ENCODE results near the gene SIVA1. TPM values are rescaled to one million over a fixed set of nuclear protein-coding genes. Genes with fewer than 3 reads are reported as not detected.

The SIVA1 gene
- polyA plus RNA-seq, 1 of the 3 experiments (the other 2 are of a cell fraction), result 137 TPM

DNA sequence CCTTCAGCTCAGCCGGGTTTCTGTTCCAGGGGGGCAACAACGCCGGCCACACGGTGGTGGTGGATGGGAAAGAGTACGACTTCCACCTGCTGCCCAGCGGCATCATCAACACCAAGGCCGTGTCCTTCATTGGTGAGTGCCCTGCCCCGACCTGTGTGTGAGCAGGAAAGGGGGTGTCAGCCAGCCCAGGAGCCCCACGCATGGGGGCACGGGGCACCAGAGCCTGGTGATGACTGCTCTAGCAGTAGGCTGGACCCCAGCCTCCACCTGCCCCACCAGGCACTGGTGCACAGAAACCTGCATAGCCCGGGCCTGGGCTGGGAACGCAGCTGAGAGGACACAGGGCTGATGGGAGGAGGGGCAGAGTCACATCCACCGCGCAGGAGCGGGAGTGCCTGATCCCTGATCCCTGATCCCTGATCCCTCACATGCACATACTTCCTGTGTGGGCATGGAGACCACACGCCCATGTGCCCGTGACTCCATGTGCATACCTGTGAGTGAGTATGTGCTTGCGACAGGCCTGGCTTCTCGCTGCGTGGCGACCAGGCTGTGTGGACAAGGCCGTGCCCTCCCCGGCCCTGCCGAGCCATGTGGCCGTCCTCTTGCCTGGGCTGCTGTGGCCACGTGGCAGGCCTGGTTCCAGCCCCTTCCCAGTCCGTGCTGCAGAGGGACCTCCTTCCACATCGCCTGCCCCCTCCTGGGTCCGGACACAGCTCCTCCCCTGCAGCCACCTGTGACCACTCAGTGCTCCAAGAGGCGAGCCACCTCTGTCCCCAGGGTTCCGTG lies 17.8 kb upstream of the SIVA1 start (continued):
- no peak for TF ChIP-seq RAD21 (IDR thresholded peaks at IDR 0.05; ENCODE audit: low read length)
- TF ChIP-seq FOXM1 (IDR thresholded peaks at IDR 0.05; ENCODE audit: low read depth), result no peak

DNA sequence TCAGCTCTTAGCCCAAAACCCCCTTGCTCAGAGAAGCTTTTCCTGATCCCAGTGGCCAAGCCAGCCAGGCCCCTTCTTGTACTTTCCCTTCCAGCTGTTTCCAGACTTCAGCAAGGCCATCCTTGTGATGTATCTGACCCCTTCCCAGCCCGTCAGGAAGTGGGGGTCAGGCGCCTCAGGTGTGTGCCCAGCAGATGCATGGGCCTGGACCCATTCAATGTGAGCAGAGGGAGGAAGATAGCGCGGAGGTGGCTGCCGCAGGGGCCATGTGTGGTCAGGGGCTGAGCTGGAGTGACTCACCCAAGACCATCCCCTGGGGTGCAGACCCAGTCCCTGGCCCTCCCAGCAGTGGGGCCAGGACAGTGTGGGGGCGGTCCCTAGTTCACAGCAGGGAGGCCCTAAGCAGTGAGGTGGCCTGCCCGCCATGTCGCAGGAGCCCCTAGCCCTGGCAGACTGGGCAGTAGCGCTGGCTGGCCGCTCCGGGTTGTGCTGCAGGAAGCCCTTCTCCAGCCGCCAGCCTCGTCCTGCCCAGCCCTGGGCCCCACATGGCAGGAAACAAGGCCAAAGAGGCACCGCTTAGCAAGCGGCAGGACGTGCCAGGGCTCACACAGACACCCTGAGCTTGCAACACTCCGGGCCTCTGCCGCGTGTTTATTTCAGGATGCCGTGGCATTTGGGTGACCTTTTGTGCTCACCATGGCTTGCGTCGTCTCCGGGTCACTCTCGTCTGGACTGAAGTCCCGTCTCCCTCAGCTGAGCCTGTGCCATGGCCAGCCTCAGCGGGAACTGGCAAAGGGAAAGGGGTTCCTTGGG lies 16.9 kb upstream of the SIVA1 start:
- H4K20me1 ChIP-seq (ENCODE audit: insufficient read depth), result no peaks in the 10 kb centered on the region
- no peak overlapping the region for H2AFZ ChIP-seq (ENCODE audit: low read depth)
- no peak overlapping the region for H3K9ac ChIP-seq
- H3K4me3 ChIP-seq (ENCODE audit: low read depth in 2 of 2, low read length in 1 of 2), result no peak overlapping the region
- ChIA-PET CTCF (interaction anchor here (0.9 to 4.4 kb wide), 6 partner anchors 12 to 90 kb away, joined by 3 to 21 read pairs (median 4); partner anchors contain the start of gene ADSS1), POLR2A (no interaction called here)
- no peaks in the 10 kb centered on the region for H3K36me3 ChIP-seq (replicated peaks in 1 of 2; ENCODE audit: control insufficient read depth in 1 of 2, insufficient read depth in 2 of 2, low read length in 1 of 2)
- H3K9me3 ChIP-seq, result no peaks in the 10 kb centered on the region
- H3K27ac ChIP-seq (ENCODE audit: low read depth in 2 of 2, low read length in 1 of 2), result peak overlapping the region in 1 of 2 experiments; percentile 16; a peak in 1 of 4 replicates
- H3F3A ChIP-seq (replicated peaks; ENCODE audit: insufficient read depth), result no peaks in the 10 kb centered on the region
- no peak overlapping the region for H3K4me2 ChIP-seq
- H3K4me1 ChIP-seq (ENCODE audit: control insufficient read depth in 1 of 2, insufficient read depth in 2 of 2, low read depth in 1 of 2, low read length in 1 of 2), result peaks cover 0 to 6% of the 10 kb centered on the region in 2 experiments; a peak in 1 of 4 replicates
- TF ChIP-seq SMC3 (IDR thresholded peaks at IDR 0.05; ENCODE audit: low read depth, low read length) (no peak), TAF1 (IDR thresholded peaks at IDR 0.05; ENCODE audit: borderline replicate concordance, low read depth, low read length) (no peak), RFX5 (IDR thresholded peaks at IDR 0.05; ENCODE audit: low read length) (no peak)
- TF ChIP-seq, protein P1, sequence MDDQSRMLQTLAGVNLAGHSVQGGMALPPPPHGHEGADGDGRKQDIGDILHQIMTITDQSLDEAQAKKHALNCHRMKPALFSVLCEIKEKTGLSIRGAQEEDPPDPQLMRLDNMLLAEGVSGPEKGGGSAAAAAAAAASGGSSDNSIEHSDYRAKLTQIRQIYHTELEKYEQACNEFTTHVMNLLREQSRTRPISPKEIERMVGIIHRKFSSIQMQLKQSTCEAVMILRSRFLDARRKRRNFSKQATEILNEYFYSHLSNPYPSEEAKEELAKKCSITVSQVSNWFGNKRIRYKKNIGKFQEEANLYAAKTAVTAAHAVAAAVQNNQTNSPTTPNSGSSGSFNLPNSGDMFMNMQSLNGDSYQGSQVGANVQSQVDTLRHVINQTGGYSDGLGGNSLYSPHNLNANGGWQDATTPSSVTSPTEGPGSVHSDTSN (IDR thresholded peaks at IDR 0.05), result no peak
- H3K27me3 ChIP-seq (ENCODE audit: insufficient read depth), result no peaks in the 10 kb centered on the region
- peak; percentile 60 for DNase-seq
- H3K79me2 ChIP-seq (ENCODE audit: insufficient read depth), result no peaks in the 10 kb centered on the region
- no peaks in the 10 kb centered on the region for H3K9me2 ChIP-seq
- 85% methylated on average over 7 of the region's 26 CpGs for WGBS (ENCODE audit: low lambda C conversion rate)

DNA sequence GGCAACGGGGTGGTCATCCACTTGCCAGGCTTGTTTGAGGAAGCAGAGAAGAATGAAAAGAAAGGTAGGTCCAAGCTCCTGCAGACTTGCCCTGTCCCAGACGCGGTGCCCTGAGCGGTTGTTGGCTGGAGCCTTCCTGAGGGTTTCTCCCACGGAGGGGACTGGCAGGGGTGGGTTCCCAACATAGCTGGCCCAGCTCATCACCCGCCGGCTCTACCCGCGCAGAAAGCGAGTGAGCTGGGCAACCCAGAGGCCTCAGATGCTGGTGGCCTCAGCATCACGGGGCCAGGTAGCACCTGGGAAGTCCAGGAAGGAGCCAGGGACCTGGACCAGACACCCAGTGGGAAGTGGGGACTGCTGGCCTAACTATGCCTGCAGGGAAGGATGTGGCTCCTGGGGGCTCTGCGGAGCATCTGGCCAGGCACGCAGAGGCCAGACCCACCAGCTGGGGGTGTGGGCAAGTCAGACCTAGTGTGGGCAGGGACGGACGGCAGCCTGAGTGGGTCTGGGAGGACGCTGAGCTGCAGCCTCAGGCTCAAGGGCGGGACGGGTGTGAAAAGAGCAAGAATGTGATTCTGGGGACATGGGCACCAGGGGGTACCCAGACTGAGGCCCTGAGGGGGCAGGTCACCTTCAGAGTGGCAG lies 14.4 kb upstream of the SIVA1 start:
- H3K4me3 ChIP-seq (ENCODE audit: low read depth in 2 of 2, low read length in 1 of 2), result no peak overlapping the region
- WGBS (ENCODE audit: low lambda C conversion rate), result 92% methylated on average over 15 of the region's 18 CpGs
- peaks cover 0 to 5% of the 10 kb centered on the region in 2 experiments for H3K36me3 ChIP-seq (replicated peaks in 1 of 2; ENCODE audit: control insufficient read depth in 1 of 2, insufficient read depth in 2 of 2, low read length in 1 of 2)
- H3K9me2 ChIP-seq, result no peaks in the 10 kb centered on the region
- H2AFZ ChIP-seq (ENCODE audit: low read depth), result no peak overlapping the region
- no peak overlapping the region for H3K9ac ChIP-seq
- H4K20me1 ChIP-seq (ENCODE audit: insufficient read depth), result no peaks in the 10 kb centered on the region
- POLR2A ChIA-PET, result no interaction called here
- no peaks in the 10 kb centered on the region for H3K9me3 ChIP-seq
- no peaks in the 10 kb centered on the region for H3F3A ChIP-seq (replicated peaks; ENCODE audit: insufficient read depth)
- peak; percentile 58 for DNase-seq
- no peaks in the 10 kb centered on the region for H3K27me3 ChIP-seq (ENCODE audit: insufficient read depth)
- no peak overlapping the region for H3K27ac ChIP-seq (ENCODE audit: low read depth in 2 of 2, low read length in 1 of 2)
- H3K4me2 ChIP-seq, result no peak overlapping the region
- peaks cover 0 to 6% of the 10 kb centered on the region in 2 experiments; a peak in 1 of 4 replicates for H3K4me1 ChIP-seq (ENCODE audit: control insufficient read depth in 1 of 2, insufficient read depth in 2 of 2, low read depth in 1 of 2, low read length in 1 of 2)
- H3K79me2 ChIP-seq (ENCODE audit: insufficient read depth), result no peaks in the 10 kb centered on the region
- CTCF ChIA-PET, result interaction anchor here (1.0 to 3.4 kb wide), 5 partner anchors 14 to 76 kb away, joined by 3 to 23 read pairs (median 3); partner anchors contain the start of gene ADSS1
- no peak for TF ChIP-seq EP300 (IDR thresholded peaks at IDR 0.05; ENCODE audit: borderline replicate concordance in 1 of 2, low read depth in 1 of 2, low read length in 1 of 2)
